ENCODE results near the gene NGRN.

- no peak for TF ChIP-seq CTCF (IDR thresholded peaks at IDR 0.05; ENCODE audit: low read length)
- no peak for TF ChIP-seq EZH2 (IDR thresholded peaks at IDR 0.05; ENCODE audit: borderline replicate concordance, low read length)
These were observed 16.1 kb upstream of the NGRN start, which contains the start of gene TTLL13 for GRCh38 chr15:90249203-90249863.

Measured in OCI-LY1 (cell line).